OCI-M1 (cell line): Measurements from ENCODE around the gene BPIFB4.
A peak's percentile ranks its signal among the peaks of the same experiment; 100 is the strongest.

Experiments used
- DNase-seq: peaks from one replicate; lab custom pipeline; 2025; lab: John Stamatoyannopoulos, UW

Gene BPIFB4

GRCh38 chr20:33062105-33062824, 17.2 kb upstream of the BPIFB4 start:
- no peak for DNase-seq

GRCh38 chr20:33062825-33063149, 16.7 kb upstream of the BPIFB4 start:
- no peak for DNase-seq

DNA sequence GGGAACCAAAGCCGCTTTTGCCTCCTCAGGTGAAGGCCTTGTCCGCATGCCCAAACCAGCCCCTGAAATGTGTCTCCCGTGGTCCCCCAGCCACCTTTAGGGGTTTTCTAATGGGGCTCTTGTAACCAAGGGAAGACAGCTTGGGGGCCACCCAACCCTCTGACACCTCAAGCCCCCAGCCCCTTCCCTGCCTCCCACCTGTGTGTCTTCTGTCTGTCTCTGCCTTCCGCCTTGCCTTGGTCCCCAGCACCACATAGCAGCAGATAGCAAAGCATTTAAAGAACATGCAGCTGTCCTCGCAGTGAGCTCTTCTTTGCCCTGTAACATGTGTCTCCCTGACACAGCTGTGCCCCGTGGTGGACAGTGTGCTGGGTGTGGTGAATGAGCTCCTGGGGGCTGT, 16.2 kb upstream of the BPIFB4 start:
- no peak for DNase-seq

GRCh38 chr20:33064572-33065287, 14.7 kb upstream of the BPIFB4 start:
- no peak for DNase-seq

DNA sequence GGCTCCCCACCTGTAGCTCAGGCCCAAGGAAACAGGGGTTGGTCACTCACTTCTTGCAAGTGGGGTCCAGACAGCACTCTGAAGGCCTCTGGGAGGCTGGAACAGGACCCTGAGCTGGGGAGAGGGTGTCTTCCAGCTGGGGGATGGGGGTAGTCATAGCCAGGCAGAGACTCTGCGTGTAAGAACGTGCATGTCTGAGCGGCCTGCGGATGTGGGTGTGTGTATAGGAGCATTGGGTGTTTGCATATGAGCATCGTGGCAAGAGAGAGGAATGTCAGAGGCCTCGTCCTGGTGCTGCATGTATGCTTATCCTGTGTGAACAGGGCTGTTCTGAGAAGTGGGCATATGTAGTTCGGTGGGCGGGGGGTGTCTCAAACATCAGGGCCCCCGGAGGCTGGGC, 13.7 kb upstream of the BPIFB4 start:
- no peak for DNase-seq

- DNase-seq: no peak
Observed at GRCh38 chr20:33067806-33068205, 11.6 kb upstream of the BPIFB4 start.

GRCh38 chr20:33068251-33068939, 11.0 kb upstream of the BPIFB4 start:
- DNase-seq: no peak

GRCh38 chr20:33069673-33070072, 9.8 kb upstream of the BPIFB4 start:
- DNase-seq: no peak

GRCh38 chr20:33070111-33071053, 9.1 kb upstream of the BPIFB4 start:
- DNase-seq: peak; percentile 13

DNA sequence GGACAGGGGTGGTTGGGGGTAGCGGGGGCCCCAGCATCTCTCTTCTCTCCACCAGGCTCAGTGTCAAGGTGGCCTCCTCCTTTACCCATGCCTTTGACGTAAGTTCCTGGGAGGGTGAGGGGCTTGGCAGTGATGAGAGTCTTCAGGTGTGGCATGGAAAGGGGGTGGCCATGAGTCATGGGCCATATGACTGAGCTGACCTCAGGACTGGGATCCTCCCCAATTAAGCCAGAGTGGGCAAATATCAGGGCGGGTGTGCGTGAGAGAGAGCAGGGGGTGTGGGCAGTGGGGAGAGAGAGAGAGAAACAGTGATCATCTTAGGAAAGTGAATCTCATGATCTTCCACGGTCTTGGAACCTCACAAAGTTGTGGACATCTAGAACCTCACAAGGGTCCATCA, 8.2 kb upstream of the BPIFB4 start:
- no peak for DNase-seq

GRCh38 chr20:33072362-33072761, 7.1 kb upstream of the BPIFB4 start:
- DNase-seq: no peak

- no peak for DNase-seq
Observed at GRCh38 chr20:33072813-33073212, 6.6 kb upstream of the BPIFB4 start.

DNA sequence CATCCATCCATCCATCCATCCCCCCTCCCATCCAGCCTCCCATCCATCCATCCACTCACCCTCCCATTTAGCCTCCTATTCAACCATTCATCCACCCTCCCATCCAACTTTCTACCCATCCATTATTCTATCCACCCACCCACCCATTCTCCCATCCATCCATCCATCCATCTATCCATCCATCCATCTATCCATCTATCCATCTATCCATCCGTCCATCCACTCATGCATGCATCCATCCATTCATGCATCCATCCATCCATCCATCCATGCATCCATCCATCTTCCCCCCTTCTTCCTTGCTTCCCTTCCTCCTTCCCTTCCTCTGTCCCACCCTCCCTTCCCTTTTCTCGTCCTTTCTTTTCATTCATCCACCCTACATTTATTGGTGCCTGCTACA, 4.8 kb upstream of the BPIFB4 start:
- DNase-seq: no peak

DNA sequence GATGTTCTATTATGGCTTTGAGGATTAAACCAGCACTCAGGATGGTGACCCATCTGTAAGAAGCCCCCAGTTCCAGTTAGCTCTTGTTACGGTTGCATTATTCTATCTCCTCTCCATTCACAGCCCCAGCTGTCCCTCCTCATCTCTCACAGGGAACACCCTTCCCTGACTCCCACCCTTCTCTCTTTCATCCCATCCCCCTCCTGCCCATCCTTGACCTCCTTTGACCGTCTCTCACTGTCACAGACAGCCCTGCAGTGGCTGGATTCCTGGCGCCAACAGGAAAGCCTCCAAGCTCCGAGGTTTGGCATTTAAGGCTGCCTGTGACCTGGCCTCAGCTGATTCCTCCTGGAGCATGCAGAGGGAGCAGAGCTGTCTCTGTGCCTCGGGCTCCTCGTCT, 4.2 kb upstream of the BPIFB4 start:
- no peak for DNase-seq

DNA sequence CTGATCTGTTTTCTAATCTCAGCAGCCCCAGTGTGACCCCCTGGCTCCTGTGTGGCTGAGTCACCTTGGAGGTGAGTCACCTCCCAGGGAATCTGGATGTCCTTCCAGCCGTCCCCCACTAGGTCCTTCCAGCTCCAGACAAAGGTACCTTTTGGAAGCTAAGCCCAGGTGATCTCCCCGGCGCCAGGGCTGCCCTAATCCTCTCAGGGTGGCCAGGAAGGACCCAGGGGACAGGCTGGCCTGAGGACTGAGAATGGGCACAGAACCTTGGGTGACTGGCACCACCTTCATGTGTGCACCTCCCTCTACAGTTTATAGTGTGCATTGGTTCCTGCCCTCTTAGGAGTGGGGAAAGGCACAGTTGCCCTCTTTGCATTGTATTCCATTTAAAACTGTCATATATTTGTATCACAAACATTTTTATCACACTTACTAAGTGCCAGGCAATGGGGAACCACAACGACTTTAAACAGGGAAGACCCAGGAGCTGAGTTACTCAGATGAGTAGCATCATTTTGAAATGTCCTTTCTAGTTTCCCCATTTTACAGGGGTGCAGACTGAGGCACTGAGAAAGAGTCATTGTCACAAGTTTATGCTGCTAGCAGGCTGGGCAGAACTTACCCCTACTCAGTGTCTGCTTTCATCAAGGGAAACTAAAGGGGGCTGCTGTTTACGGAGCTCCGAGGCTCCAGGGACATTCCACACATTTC, 2.6 kb upstream of the BPIFB4 start:
- DNase-seq: peak; percentile 29

DNA sequence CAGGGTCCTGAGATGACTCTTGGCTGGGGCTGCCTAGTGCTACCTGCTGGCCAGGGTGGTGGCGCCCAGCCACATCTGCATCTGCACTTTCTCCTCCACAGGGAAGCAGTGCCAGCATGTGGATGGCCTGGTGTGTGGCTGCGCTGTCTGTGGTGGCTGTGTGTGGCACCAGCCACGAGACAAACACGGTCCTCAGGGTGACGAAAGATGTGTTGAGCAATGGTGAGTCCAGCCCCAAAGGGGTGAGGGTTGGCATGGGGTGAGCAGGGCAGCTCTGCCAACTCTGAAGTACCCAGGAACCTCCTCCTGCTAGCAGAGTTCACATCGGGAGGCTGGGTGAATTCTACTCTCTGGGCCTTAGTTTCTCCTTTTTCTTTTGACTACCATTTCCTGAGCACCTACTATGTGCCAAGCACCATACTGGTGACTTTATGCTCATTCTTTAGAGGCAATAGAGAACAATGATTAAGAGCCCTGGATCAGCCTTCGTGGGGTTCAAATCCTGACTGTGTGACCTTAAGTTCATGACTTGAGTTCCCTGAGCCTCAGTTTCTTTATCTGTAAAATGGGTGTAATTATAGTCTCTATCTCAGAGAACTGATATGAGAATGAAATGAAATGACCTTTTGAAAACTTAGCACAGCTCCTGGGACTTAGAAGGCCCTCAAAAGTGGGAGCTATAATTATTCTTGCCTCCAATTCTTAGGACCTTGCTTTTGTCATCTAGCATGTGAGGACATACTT, 2.1 kb downstream of the BPIFB4 start:
- no peak for DNase-seq

DNA sequence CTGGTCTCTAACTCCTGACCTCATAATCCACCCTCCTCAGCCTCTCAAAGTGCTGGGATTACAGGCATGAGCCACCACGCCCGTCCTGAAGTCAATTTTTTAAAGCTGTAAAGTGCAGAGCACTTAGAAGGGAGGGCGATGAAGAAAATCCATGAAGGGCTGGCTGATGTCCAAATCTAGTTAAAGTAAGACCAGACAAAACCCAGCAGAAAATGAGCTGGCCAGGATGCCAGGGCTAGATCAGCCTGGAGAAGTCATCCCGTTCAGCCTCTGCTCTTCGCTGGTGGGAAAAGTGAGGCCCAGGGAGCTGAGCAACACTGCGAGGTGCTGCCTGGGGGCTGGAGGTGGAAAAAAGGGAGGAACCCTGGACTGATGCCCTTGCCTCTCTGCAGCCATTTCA, 3.1 kb downstream of the BPIFB4 start:
- no peak for DNase-seq

DNA sequence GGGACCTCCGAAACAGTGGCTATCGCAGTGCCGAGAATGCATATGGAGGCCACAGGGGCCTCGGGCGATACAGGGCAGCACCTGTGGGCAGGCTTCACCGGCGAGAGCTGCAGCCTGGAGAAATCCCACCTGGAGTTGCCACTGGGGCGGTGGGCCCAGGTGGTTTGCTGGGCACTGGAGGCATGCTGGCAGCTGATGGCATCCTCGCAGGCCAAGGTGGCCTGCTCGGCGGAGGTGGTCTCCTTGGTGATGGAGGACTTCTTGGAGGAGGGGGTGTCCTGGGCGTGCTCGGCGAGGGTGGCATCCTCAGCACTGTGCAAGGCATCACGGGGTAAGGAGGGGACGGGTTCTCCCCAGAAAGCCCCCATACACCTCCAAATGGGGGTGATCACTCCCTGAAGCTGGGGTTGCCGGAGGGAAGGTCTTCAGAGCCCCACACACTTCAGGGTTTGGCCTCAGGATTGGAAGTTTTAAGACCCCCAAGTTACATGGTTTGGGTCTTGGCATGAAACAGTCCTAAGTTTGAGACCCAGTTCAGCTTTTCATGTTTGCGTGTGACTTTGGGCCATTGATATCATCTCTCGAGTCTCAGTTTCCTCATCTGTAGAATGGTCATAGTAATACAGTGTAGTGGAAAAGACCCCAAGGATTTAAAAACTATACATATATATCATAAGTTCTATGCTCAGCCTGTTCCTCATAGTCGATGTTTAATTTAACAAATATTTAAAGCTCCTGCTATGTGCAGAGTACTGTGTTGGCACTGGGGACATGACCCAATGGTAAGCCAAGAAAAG, 4.3 kb downstream of the BPIFB4 start:
- no peak for DNase-seq

GRCh38 chr20:33084722-33085121, 5.3 kb downstream of the BPIFB4 start:
- DNase-seq: no peak
